HepG2 (cell line): ENCODE measurements around the gene WDR89. TPM values are rescaled to one million over a fixed set of nuclear protein-coding genes. Genes with fewer than 3 reads are reported as not detected.

Experiments
- ADNP ChIP-seq: sonication (generic); formaldehyde crosslinking; IDR thresholded peaks from 2 replicates; pipeline ENCODE4 v1.4.0; 2020; ENCODE audit warnings: missing genetic modification reagents
- ATF4 ChIP-seq, 2 experiments: fragments of 450-650 bp in 1 of 2; sonication (generic) in 1 of 2; formaldehyde crosslinking; IDR thresholded peaks; 2 replicates each; pipeline versions ENCODE4 v1.5.0 to v1.8.0; 2020 to 2022; ENCODE audit warnings: mild to moderate bottlenecking in 1 of 2, missing genetic modification reagents in 1 of 2
- CREBL2 ChIP-seq: sonication (generic); formaldehyde crosslinking; IDR thresholded peaks from 2 replicates; pipeline ENCODE4 v1.8.1; 2023; ENCODE audit warnings: missing genetic modification reagents, mild to moderate bottlenecking, borderline replicate concordance
- DNMT3B ChIP-seq: conservative IDR thresholded peaks from 2 replicates; pipeline ENCODE4 v1.6.1; 2016; ENCODE audit warnings: missing biosample characterization, control low read depth
- KMT2A ChIP-seq: sonication (generic); formaldehyde crosslinking; IDR thresholded peaks from 2 replicates; pipeline ENCODE4 v1.4.0; 2020; ENCODE audit warnings: missing genetic modification reagents
- MXD1 ChIP-seq: sonication (generic); formaldehyde crosslinking; IDR thresholded peaks from 2 replicates; pipeline ENCODE4 v1.4.0; 2020; ENCODE audit warnings: mild to moderate bottlenecking, missing genetic modification reagents
- NFKBIZ ChIP-seq: IDR thresholded peaks from 2 replicates; pipeline ENCODE4 v1.6.1; 2018; ENCODE audit warnings: missing genetic modification reagents, missing compliant biosample characterization
- POGZ ChIP-seq: sonication (generic); formaldehyde crosslinking; IDR thresholded peaks from 2 replicates; pipeline ENCODE4 v1.4.0; 2020; ENCODE audit warnings: mild to moderate bottlenecking, missing genetic modification reagents
- REPIN1 ChIP-seq: sonication (generic); formaldehyde crosslinking; IDR thresholded peaks from 2 replicates; pipeline ENCODE4 v1.8.0; 2022; ENCODE audit warnings: missing genetic modification reagents, low read depth, mild to moderate bottlenecking, borderline replicate concordance
- THAP11 ChIP-seq: IDR thresholded peaks from 2 replicates; pipeline ENCODE4 v1.6.1; 2016; ENCODE audit warnings: missing biosample characterization, missing genetic modification reagents
- THAP9 ChIP-seq: sonication (generic); formaldehyde crosslinking; IDR thresholded peaks from 2 replicates; pipeline ENCODE4; 2020; ENCODE audit warnings: missing genetic modification reagents, mild to moderate bottlenecking, borderline replicate concordance
- TP53 ChIP-seq: sonication (generic); formaldehyde crosslinking; conservative IDR thresholded peaks from 2 replicates; pipeline ENCODE4 v1.4.0; 2020; ENCODE audit warnings: missing genetic modification reagents
- ZBTB40 ChIP-seq, 2 experiments: fragments of 450-650 bp in 1 of 2; sonication (generic) in 1 of 2; formaldehyde crosslinking in 1 of 2; IDR thresholded peaks; 2 replicates each; pipeline versions ENCODE4 v1.6.1 to v1.8.0; 2016 to 2022; ENCODE audit warnings: antibody characterized with exemption in 1 of 2, mild to moderate bottlenecking in 1 of 2, missing genetic modification reagents in 1 of 2
- ZNF282 ChIP-seq: fragments of 450-650 bp; IDR thresholded peaks from 2 replicates; pipeline ENCODE4 v1.6.1; 2018; ENCODE audit not compliant: partially characterized antibody
- ZNF382 ChIP-seq: sonication (generic); formaldehyde crosslinking; IDR thresholded peaks from 2 replicates; pipeline ENCODE4 v1.5.0; 2020; ENCODE audit warnings: missing genetic modification reagents, mild to moderate bottlenecking, borderline replicate concordance
- ZNF569 ChIP-seq: sonication (generic); formaldehyde crosslinking; IDR thresholded peaks from 2 replicates; pipeline ENCODE4 v1.5.0; 2020; ENCODE audit warnings: mild to moderate bottlenecking, missing genetic modification reagents, moderate library complexity, borderline replicate concordance
- ZNF839 ChIP-seq: sonication (generic); formaldehyde crosslinking; IDR thresholded peaks from 2 replicates; pipeline ENCODE4 v1.4.0; 2020; ENCODE audit warnings: missing genetic modification reagents, mild to moderate bottlenecking, borderline replicate concordance
- polyA plus RNA-seq, 8 experiments: library from polyadenylated mRNA; depleted of rRNA in 3 of 8; stranded (reverse) in 7 of 8; unstranded in 1 of 8; fragments of >200 nt; fragmentation: Illumina TruSeq in 4 of 8; extraction: Trizol in 4 of 8; gene quantifications; 2 replicates each; pipeline versions ENCODE4 v1.2.1 to v1.2.3, GENCODE V29; 2011 to 2016; ENCODE audit warnings: low read depth in 4 of 8, missing spikeins in 1 of 8, mixed read lengths in 1 of 8; ENCODE audit not compliant: insufficient read depth in 1 of 8
- total RNA-seq, 5 experiments: library from RNA; depleted of rRNA; stranded (reverse); fragments of >200 nt; fragmentation: Illumina TruSeq; extraction: Trizol; gene quantifications; 2 replicates each; pipeline ENCODE4 v1.2.3, GENCODE V29; 2016; ENCODE audit warnings: low read depth in 1 of 5

Gene WDR89
- total and polyA plus RNA-seq, 2 of the 13 experiments (the other 11 are each of a cell fraction or from before 2014, with no cell fraction given) = 5.2 to 20.1 TPM

GRCh38 chr14:63642229-63642611 lies 549 bp upstream of the WDR89 start (continued):
- no peak for TF ChIP-seq ZNF382 (CRISPR knock-in tag)
- no peak for TF ChIP-seq ATF4 (CRISPR knock-in tag; IDR thresholded peaks at IDR 0.05)
- no peak for TF ChIP-seq NFKBIZ
- TF ChIP-seq MXD1 (CRISPR knock-in tag) = no peak
- no peak for TF ChIP-seq ZNF839
- no peak for TF ChIP-seq ZBTB40 (IDR thresholded peaks at IDR 0.05)
- TF ChIP-seq ZBTB40 (CRISPR knock-in tag; IDR thresholded peaks at IDR 0.05) = no peak
- no peak for TF ChIP-seq ZNF569 (CRISPR knock-in tag)
- TF ChIP-seq CREBL2 (CRISPR knock-in tag) = no peak
- TF ChIP-seq ZNF282 = no peak
- TF ChIP-seq REPIN1 (CRISPR knock-in tag) = no peak
- peak; percentile 4; the same call in 1 of the 2 replicates for TF ChIP-seq KMT2A
- no peak for TF ChIP-seq DNMT3B (CRISPR knock-in tag)
- TF ChIP-seq POGZ (CRISPR knock-in tag) = no peak
- TF ChIP-seq THAP11 (CRISPR knock-in tag) = peak; percentile 97
- TF ChIP-seq ADNP (CRISPR knock-in tag) = no peak
- TF ChIP-seq TP53 = no peak
- TF ChIP-seq THAP9 (CRISPR knock-in tag) = no peak
